ENCODE data around the gene RBMX. TPM values are rescaled to one million over a fixed set of nuclear protein-coding genes. Genes with fewer than 3 reads are reported as not detected.

Gene RBMX
- total RNA-seq, 1 donor from 2014 or later, result 77.2 TPM

DNA sequence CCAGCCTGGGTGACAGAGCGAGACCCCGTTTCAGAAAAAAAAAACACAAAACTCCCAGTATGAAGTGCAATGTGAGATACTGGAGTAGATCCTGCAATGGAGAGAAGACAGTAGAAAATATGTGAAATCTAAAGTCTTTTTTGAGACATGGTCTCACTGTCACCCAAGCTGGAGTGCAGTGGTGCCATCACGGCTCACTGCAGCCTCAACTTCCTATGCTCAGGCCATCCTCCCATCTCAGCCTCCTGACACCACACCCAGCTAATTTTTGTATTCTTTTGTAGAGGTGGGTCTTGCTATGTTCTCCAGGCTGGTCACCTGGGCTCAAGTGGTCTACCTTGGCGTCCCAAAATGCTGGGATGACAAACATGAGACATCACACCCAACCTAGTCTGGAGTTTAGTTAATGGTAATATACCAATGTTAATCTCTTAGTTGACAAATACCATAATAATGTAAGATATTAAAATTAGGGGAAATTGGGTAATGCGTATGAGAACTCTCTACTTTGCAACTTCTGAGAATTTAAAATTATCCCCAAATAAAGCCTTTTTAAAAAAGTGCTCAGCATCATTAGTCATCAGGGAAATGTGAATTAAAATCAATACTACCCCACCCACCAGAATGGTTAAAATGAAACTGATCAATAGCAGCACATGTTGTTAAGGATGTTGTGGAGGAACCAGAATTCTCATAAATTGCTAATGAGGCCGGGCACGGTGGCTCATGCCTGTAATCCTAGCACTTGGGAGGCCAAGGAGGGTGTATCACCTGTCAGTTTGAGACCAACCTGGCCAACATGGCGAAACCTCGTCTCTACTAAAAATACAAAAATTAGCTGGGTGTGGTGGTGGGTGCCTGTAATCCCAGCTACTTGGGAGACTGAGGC lies 15.0 kb downstream of the RBMX start:
- Histone ChIP-seq H3K4me3 (no peak overlapping the region), H3K36me3 (peaks cover 56% of the 10 kb centered on the region), H3K27ac (replicated peaks) (no peak overlapping the region), H3K9me3 (replicated peaks) (no peaks in the 10 kb centered on the region), H3K4me1 (peaks cover 37% of the 10 kb centered on the region), H3K27me3 (ENCODE audit: low read depth) (no peaks in the 10 kb centered on the region)
- DNase-seq, result no peak
- intact Hi-C loops (cut with micrococcal nuclease), result no loop called here
- no peak for TF ChIP-seq CTCF (IDR thresholded peaks at IDR 0.05; ENCODE audit: borderline replicate concordance)

GRCh38 chrX:136863826-136864225 lies 16.7 kb downstream of the RBMX start:
- Histone ChIP-seq H3K4me1 (peaks cover 21% of the 10 kb centered on the region), H3K4me3 (no peak overlapping the region), H3K27me3 (ENCODE audit: low read depth) (no peaks in the 10 kb centered on the region), H3K36me3 (peaks cover 41% of the 10 kb centered on the region), H3K9me3 (replicated peaks) (no peaks in the 10 kb centered on the region), H3K27ac (replicated peaks) (no peak overlapping the region)
- intact Hi-C loops (cut with micrococcal nuclease), result no loop called here
- no peak for DNase-seq
- no peak for TF ChIP-seq CTCF (IDR thresholded peaks at IDR 0.05; ENCODE audit: borderline replicate concordance)

DNA sequence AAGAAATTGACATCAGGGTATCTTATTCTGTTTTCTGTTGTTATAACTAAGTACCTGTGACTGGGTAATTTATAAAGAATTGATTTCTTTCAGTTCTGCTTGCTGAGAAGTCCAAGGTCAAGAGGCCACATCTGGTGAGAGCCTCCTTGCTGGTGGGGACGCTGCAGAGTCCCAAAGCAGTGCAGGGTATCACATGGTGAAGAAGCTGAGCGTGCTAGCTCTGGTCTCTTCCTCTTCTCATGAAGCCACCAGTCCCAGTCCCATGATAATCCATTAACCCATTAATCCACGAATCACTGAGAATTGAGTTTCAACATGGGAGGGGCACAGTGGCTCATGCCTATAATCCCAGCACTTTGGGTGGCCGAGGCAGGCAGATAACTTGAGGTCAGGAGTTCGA lies 18.0 kb downstream of the RBMX start:
- Histone ChIP-seq H3K27me3 (ENCODE audit: low read depth) (no peaks in the 10 kb centered on the region), H3K27ac (replicated peaks) (no peak overlapping the region), H3K9me3 (replicated peaks) (no peaks in the 10 kb centered on the region), H3K4me3 (no peak overlapping the region), H3K36me3 (peaks cover 31% of the 10 kb centered on the region), H3K4me1 (peaks cover 8% of the 10 kb centered on the region)
- no peak for TF ChIP-seq CTCF (IDR thresholded peaks at IDR 0.05; ENCODE audit: borderline replicate concordance)
- no peak for DNase-seq
- intact Hi-C loops (cut with micrococcal nuclease), result no loop called here

GRCh38 chrX:136861877-136862276 lies 18.6 kb downstream of the RBMX start:
- intact Hi-C loops (cut with micrococcal nuclease), result no loop called here
- Histone ChIP-seq H3K4me3 (no peak overlapping the region), H3K9me3 (replicated peaks) (no peaks in the 10 kb centered on the region), H3K4me1 (peaks cover 4% of the 10 kb centered on the region), H3K27me3 (ENCODE audit: low read depth) (no peaks in the 10 kb centered on the region), H3K27ac (replicated peaks) (no peak overlapping the region), H3K36me3 (peaks cover 31% of the 10 kb centered on the region)
- TF ChIP-seq CTCF (IDR thresholded peaks at IDR 0.05; ENCODE audit: borderline replicate concordance), result no peak
- no peak for DNase-seq

DNA sequence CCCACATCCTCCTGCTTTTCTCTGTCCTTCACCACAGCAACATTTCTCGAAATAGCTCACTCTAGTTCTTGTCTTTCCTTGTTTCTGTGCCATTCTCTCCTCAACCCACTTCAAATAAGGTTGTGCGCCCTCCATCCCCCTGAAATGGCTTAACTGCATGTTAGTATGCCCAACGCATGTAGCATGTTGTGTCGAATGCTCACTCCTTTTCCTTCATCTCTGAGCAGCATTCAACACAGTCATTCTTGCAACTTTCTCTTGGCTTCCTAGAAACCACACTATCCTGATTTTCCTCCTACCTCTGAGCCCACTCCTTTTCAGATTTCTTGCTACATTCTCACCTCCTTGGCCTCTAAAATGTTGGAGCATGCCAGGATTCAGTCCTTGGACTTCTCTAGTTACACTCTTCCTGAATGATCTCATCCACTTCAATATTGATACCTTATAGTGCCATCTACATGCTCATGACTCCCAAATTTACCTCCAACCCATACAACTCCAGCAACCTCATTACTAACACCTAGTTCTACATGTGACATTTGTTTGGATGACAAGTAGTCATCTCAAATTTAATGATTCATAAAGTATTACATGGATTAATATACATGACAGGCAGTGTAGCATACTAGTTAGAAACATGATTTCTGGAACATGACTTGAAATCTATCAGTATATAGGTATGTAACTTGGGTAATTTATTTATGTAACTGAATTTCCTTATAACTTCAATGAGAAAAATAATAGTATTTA lies 22.3 kb downstream of the RBMX start:
- TF ChIP-seq CTCF (IDR thresholded peaks at IDR 0.05; ENCODE audit: borderline replicate concordance), result no peak
- intact Hi-C loops (cut with micrococcal nuclease), result no loop called here
- Histone ChIP-seq H3K9me3 (replicated peaks) (no peaks in the 10 kb centered on the region), H3K27ac (replicated peaks) (no peak overlapping the region), H3K4me1 (peaks cover 5% of the 10 kb centered on the region), H3K4me3 (no peak overlapping the region), H3K36me3 (peaks cover 26% of the 10 kb centered on the region), H3K27me3 (ENCODE audit: low read depth) (no peaks in the 10 kb centered on the region)
- no peak for DNase-seq
